Measurements from ENCODE around the gene KCNK17. TPM values are rescaled to one million over a fixed set of nuclear protein-coding genes. Genes with fewer than 3 reads are reported as not detected.
A peak's percentile ranks its signal among the peaks of the same experiment; 100 is the strongest.

The KCNK17 gene
- total and polyA plus RNA-seq, 2 of the 8 experiments (the other 6 are each of a cell fraction or from before 2014, with no cell fraction given), result 2.9 to 3.4 TPM

GRCh38 chr6:39301606-39302005 is 12.6 kb downstream of the KCNK17 start (continued):
- TF ChIP-seq USF2 (IDR thresholded peaks at IDR 0.05; ENCODE audit: low read length) (no peak), CBX5 (IDR thresholded peaks at IDR 0.05; ENCODE audit: low read depth, low read length) (no peak), CREB1 (IDR thresholded peaks at IDR 0.05) (peak; percentile 47), EGR1 (IDR thresholded peaks at IDR 0.05; ENCODE audit: borderline replicate concordance, low read depth, low read length) (peak; percentile 59; the same call in 1 of the 2 replicates), KDM1A (IDR thresholded peaks at IDR 0.05; ENCODE audit: borderline replicate concordance, low read length) (peak; percentile 92), SIRT6 (IDR thresholded peaks at IDR 0.05; ENCODE audit: low read length) (no peak), TAF7 (optimal IDR thresholded peaks at IDR 0.05; ENCODE audit: borderline replicate concordance, low read depth, low read length) (no peak), SAP30 (IDR thresholded peaks at IDR 0.05; ENCODE audit: insufficient read depth, insufficient replicate concordance, low read length) (no peak), POLR2A (IDR thresholded peaks at IDR 0.05; ENCODE audit: control extremely low read depth in 1 of 2, low read depth in 2 of 2, low read length in 2 of 2) (no peak), RFX5 (IDR thresholded peaks at IDR 0.05; ENCODE audit: borderline replicate concordance, low read depth, low read length) (no peak), FOSL1 (IDR thresholded peaks at IDR 0.05; ENCODE audit: insufficient read depth, low read depth, low read length) (no peak), YY1 (IDR thresholded peaks at IDR 0.05; ENCODE audit: low read depth, low read length) (peak; percentile 38; the same call in 1 of the 2 replicates), SUZ12 (IDR thresholded peaks at IDR 0.05; ENCODE audit: low read length) (no peak), KDM5A (IDR thresholded peaks at IDR 0.05; ENCODE audit: low read length) (no peak), SP4 (IDR thresholded peaks at IDR 0.05; ENCODE audit: low read length) (no peak), JUN (IDR thresholded peaks at IDR 0.05; ENCODE audit: low read depth, low read length) (no peak), TAF1 (IDR thresholded peaks at IDR 0.05; ENCODE audit: low read depth, low read length) (no peak), SP1 (IDR thresholded peaks at IDR 0.05; ENCODE audit: low read depth, low read length) (no peak), EP300 (IDR thresholded peaks at IDR 0.05; ENCODE audit: borderline replicate concordance in 1 of 2, low read depth in 2 of 2, low read length in 2 of 2) (0 out of 3 replicates have a peak, but pooled peaks of 1 of the 2 experiments have one; percentile 39), HDAC2 (IDR thresholded peaks at IDR 0.05; ENCODE audit: borderline replicate concordance in 1 of 2, low read depth in 2 of 2, low read length in 2 of 2) (peak; percentile 52 to 61; a peak in 1 of 4 replicates)
- TF ChIP-seq, protein P1, sequence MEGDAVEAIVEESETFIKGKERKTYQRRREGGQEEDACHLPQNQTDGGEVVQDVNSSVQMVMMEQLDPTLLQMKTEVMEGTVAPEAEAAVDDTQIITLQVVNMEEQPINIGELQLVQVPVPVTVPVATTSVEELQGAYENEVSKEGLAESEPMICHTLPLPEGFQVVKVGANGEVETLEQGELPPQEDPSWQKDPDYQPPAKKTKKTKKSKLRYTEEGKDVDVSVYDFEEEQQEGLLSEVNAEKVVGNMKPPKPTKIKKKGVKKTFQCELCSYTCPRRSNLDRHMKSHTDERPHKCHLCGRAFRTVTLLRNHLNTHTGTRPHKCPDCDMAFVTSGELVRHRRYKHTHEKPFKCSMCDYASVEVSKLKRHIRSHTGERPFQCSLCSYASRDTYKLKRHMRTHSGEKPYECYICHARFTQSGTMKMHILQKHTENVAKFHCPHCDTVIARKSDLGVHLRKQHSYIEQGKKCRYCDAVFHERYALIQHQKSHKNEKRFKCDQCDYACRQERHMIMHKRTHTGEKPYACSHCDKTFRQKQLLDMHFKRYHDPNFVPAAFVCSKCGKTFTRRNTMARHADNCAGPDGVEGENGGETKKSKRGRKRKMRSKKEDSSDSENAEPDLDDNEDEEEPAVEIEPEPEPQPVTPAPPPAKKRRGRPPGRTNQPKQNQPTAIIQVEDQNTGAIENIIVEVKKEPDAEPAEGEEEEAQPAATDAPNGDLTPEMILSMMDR (IDR thresholded peaks at IDR 0.05; ENCODE audit: control extremely low read depth in 1 of 3, insufficient read depth in 1 of 3, low read depth in 1 of 3, low read length in 3 of 3), result peak; percentile 90 to 95 (median 92)
- TF ChIP-seq, protein P2, sequence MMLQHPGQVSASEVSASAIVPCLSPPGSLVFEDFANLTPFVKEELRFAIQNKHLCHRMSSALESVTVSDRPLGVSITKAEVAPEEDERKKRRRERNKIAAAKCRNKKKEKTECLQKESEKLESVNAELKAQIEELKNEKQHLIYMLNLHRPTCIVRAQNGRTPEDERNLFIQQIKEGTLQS (IDR thresholded peaks at IDR 0.05; ENCODE audit: insufficient read depth, low read depth, low read length), result no peak

All from H1 (cell line).